Fibroblast of villous mesenchyme (primary cell): ENCODE measurements around the gene HERC6. TPM values are rescaled to one million over a fixed set of nuclear protein-coding genes. Genes with fewer than 3 reads are reported as not detected.
"Not testable (repeated sequence)": the region's sequence is repeated elsewhere in the genome, so short reads cannot be mapped to it uniquely, and the experiment has no call there.

Experiments used
- DNase-seq: peaks from one replicate; pipeline ENCODE4 v3.0.0-alpha.2; 2010; ENCODE audit warnings: low read depth
- H3K4me3 ChIP-seq: 2 replicates; pipeline ENCODE4 v1.5.1; 2011; ENCODE audit warnings: low read depth, mild to moderate bottlenecking, low read length
- total RNA-seq: library from RNA; depleted of rRNA; stranded (reverse); fragments of >200 nt; gene quantifications from 2 replicates; pipeline ENCODE4 v1.2.3, GENCODE V29; 2012
- TF ChIP-seq, protein P1 (sequence below): IDR thresholded peaks from 2 replicates; pipeline ENCODE4 v1.5.1; 2012; ENCODE audit warnings: low read depth, mild to moderate bottlenecking, low read length; ENCODE audit not compliant: insufficient read depth

The HERC6 gene
- total RNA-seq, 1 donor, result 12.5 TPM

GRCh38 chr4:88366460-88366859 lies 12.2 kb upstream of the HERC6 start:
- no peak overlapping the region for H3K4me3 ChIP-seq
- no peak for DNase-seq
- TF ChIP-seq, protein P1, sequence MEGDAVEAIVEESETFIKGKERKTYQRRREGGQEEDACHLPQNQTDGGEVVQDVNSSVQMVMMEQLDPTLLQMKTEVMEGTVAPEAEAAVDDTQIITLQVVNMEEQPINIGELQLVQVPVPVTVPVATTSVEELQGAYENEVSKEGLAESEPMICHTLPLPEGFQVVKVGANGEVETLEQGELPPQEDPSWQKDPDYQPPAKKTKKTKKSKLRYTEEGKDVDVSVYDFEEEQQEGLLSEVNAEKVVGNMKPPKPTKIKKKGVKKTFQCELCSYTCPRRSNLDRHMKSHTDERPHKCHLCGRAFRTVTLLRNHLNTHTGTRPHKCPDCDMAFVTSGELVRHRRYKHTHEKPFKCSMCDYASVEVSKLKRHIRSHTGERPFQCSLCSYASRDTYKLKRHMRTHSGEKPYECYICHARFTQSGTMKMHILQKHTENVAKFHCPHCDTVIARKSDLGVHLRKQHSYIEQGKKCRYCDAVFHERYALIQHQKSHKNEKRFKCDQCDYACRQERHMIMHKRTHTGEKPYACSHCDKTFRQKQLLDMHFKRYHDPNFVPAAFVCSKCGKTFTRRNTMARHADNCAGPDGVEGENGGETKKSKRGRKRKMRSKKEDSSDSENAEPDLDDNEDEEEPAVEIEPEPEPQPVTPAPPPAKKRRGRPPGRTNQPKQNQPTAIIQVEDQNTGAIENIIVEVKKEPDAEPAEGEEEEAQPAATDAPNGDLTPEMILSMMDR, result no peak

DNA sequence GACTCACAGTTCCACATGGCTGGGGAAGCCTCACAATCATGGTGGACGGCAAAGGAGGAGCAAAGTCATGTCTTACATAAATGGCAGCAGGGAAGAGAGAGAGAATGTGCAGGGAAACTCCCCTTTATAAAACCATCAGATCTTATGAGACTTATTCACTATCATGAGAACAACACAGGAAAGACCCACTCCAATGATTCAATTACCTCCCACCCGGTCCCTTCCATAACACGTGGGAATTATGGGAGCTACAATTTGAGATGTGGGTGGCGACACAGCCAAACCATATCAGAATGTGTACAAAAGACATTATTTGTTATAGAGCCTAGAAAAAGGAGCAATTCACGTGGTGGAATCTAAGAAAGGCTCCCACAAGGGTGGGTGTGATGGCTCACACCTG lies 10.8 kb upstream of the HERC6 start:
- H3K4me3 ChIP-seq, result no peak overlapping the region
- TF ChIP-seq, protein P1, result no peak
- DNase-seq, result no peak

DNA sequence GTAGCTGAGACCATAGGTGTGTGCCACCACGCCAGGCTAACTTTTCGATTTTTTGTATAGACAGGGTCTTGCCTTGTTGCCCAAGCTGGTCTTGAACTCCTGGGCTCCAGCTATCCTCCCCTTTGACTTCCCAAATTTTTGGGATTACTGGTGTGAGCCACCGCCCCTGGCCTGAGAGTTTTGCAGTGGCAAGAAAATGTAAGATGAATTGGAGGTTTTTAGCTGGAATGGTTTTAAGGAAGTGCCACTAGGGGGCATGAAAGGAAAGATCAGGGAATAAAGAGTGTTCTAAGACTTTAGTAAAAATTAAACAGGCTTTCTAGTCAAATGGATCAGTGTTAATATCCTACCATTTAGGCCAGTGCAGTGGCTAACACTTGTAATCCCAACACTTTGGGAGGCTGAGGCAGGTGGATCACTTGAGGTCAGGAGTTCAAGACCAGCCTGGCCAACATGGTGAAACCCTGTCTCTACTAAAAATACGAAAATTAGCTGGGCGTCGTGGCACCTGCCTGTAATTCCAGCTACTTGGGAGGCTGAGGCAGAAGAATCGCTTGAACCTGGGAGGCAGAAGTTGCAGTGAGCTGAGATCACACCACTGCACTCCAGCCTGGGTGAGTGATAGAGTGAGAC lies 9.4 kb upstream of the HERC6 start:
- TF ChIP-seq, protein P1, result peak; percentile 73
- peak; percentile 56 for DNase-seq

GRCh38 chr4:88381123-88381522 lies 2.5 kb downstream of the HERC6 start:
- H3K4me3 ChIP-seq, result no peak overlapping the region
- TF ChIP-seq, protein P1, result no peak
- no peak for DNase-seq

More for the DNA sequence above, 9.4 kb upstream of the HERC6 start:
- not testable (repeated sequence) for H3K4me3 ChIP-seq

DNA sequence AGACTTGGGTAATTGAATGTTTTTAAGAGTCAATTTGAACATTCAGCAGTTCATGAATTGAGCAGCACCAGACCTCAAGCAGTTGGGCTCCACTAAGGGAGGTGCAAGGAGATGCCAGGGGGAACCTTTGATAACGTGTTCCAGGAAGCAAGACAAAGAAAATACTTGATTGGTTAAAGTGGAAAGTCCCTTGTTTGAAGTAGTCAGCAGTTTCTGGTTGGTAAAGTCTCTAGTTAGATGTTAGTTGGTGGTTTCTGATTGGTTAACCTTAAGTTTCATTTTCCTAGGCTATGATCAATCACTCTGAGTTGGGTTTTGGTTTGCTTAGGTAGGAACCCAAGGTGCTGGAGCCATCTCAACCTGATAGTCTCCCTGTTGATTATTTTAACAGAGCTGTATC lies 4.0 kb downstream of the HERC6 start:
- DNase-seq, result no peak
- TF ChIP-seq, protein P1, result no peak

DNA sequence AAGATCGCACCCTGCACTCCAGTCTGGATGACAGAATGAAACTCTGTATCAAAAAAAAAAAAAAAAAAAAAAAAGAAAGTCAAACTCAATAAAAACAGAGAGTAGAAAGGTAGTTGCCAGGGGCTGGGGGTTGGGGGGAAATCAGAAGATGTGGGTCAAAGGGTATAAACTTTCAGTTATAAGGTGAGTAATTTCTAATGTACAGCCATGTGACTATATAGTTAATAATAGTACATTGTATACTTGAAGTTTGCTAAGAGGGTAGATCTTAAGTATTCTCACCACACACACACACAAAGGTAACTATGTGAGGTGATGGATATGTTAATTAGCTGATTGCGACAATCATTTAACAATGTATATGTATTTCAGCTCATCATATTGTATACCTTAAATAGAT lies 11.5 kb downstream of the HERC6 start:
- no peak overlapping the region for H3K4me3 ChIP-seq
- TF ChIP-seq, protein P1, result no peak
- DNase-seq, result no peak

More for the DNA sequence above, 4.0 kb downstream of the HERC6 start:
- H3K4me3 ChIP-seq, result no peak overlapping the region

DNA sequence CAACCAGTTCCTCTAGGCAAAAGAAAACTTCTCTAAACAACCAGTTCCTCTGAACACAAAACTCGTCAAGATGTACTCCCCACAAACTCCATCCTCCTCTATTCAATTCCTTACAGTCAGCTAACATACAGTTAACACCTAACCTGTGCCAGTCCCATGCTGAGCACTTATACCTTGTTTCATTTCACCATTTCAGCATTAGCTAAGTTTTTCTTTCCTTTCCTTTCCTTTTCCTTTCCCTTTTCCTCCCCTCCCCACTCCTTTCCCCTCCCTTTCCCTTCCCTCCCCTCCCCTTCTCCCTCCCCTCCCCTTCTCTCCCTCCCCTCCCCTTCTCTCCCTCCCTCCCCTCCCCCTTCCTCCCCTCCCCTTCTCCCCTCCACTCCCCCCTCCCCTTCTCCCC lies 13.1 kb downstream of the HERC6 start:
- H3K4me3 ChIP-seq, result no peak overlapping the region
- TF ChIP-seq, protein P1, result no peak
- DNase-seq, result no peak
